VCaP (cell line): ENCODE data around the gene SLC43A1.

Experiments
- H3K27ac ChIP-seq: fragments of 450-650 bp; 2 replicates; pipeline ENCODE4 v1.5.1; 2017
- CTCF ChIP-seq: fragments of 450-650 bp; conservative IDR thresholded peaks from 2 replicates; pipeline ENCODE4 v1.5.1; 2017; ENCODE audit warnings: mild to moderate bottlenecking, moderate library complexity

Gene SLC43A1

GRCh38 chr11:57476757-57477506 is 38.6 kb downstream of the SLC43A1 start:
- H3K27ac ChIP-seq, result peak overlapping the region; percentile 81
- no peak for TF ChIP-seq CTCF

GRCh38 chr11:57476047-57476756 is 39.3 kb downstream of the SLC43A1 start:
- no peak for TF ChIP-seq CTCF

GRCh38 chr11:57475671-57476046 is 39.8 kb downstream of the SLC43A1 start:
- no peak for TF ChIP-seq CTCF
- no peak overlapping the region; the same call in 1 of the 2 replicates for H3K27ac ChIP-seq

More at GRCh38 chr11:57476047-57476756, 39.3 kb downstream of the SLC43A1 start:
- peak overlapping the region; percentile 81; the same call in 1 of the 2 replicates for H3K27ac ChIP-seq

- H3K27ac ChIP-seq, result no peak overlapping the region
- no peak for TF ChIP-seq CTCF
Measured at GRCh38 chr11:57475191-57475590, 40.3 kb downstream of the SLC43A1 start.

GRCh38 chr11:57474803-57475115 is 40.7 kb downstream of the SLC43A1 start:
- H3K27ac ChIP-seq, result no peak overlapping the region

GRCh38 chr11:57474017-57474802 is 41.3 kb downstream of the SLC43A1 start:
- no peak for TF ChIP-seq CTCF
- no peak overlapping the region for H3K27ac ChIP-seq

More at GRCh38 chr11:57474803-57475115, 40.7 kb downstream of the SLC43A1 start:
- no peak for TF ChIP-seq CTCF

GRCh38 chr11:57473285-57473841 is 42.1 kb downstream of the SLC43A1 start:
- H3K27ac ChIP-seq, result no peak overlapping the region
- TF ChIP-seq CTCF, result no peak
